SK-N-SH (cell line): ENCODE results near the gene SLC24A3. TPM values are rescaled to one million over a fixed set of nuclear protein-coding genes. Genes with fewer than 3 reads are reported as not detected.

Experiments used
- CTCF ChIA-PET: fragments of 300-600, 350-600 bp; formaldehyde crosslinking; extraction: SDS; loops from one replicate; lab custom pipeline; 2021; lab: Yijun Ruan, JAX
- POLR2A ChIA-PET: fragments of 350-600 bp; sonication (Branson Sonifier 250); formaldehyde crosslinking; extraction: SDS; loops from one replicate; lab custom pipeline; 2020; ENCODE audit warnings: antibody characterized with exemption, inconsistent platforms; lab: Yijun Ruan, JAX
- DNase-seq: peaks from one replicate; pipeline ENCODE4 v3.0.0; 2012
- H2AFZ ChIP-seq: fragments of 200-600 bp; sonication (generic); 2 replicates; pipeline ENCODE4 v1.8.1; 2016; ENCODE audit warnings: antibody characterized with exemption, mild to moderate bottlenecking, low read depth
- H3F3A ChIP-seq: fragments of 200-600 bp; sonication (generic); replicated peaks from 2 replicates; pipeline ENCODE3; 2016; ENCODE audit warnings: antibody characterized with exemption, mild to moderate bottlenecking; ENCODE audit not compliant: insufficient read depth
- H3K27ac ChIP-seq, 2 experiments: fragments of 200-500 bp in 1 of 2; fragments of 200-600 bp in 1 of 2; sonication (Bioruptor generic) in 1 of 2; sonication (generic), shearing (Covaris generic) in 1 of 2; 2 replicates each; pipeline versions ENCODE4 v1.5.1 to v1.6.1; 2014 to 2016; ENCODE audit warnings: low read depth in 2 of 2, inconsistent platforms in 1 of 2, low read length in 1 of 2, mild to moderate bottlenecking in 1 of 2, mixed read lengths in 1 of 2
- H3K27me3 ChIP-seq: fragments of 200-600 bp; sonication (generic), shearing (Covaris generic); 2 replicates; pipeline ENCODE4 v1.6.1; 2016; ENCODE audit warnings: mixed run types; ENCODE audit not compliant: insufficient read depth
- H3K36me3 ChIP-seq, 2 experiments: fragments of 200-500 bp in 1 of 2; fragments of 200-600 bp in 1 of 2; sonication (Bioruptor generic) in 1 of 2; sonication (generic) in 1 of 2; replicated peaks in 1 of 2; 2 replicates each; pipeline versions ENCODE3 to v1.5.1; 2014 to 2016; ENCODE audit warnings: low read length in 1 of 2, mild to moderate bottlenecking in 1 of 2; ENCODE audit not compliant: insufficient read depth in 2 of 2, control insufficient read depth in 1 of 2
- H3K4me1 ChIP-seq, 2 experiments: fragments of 200-500 bp in 1 of 2; fragments of 200-600 bp in 1 of 2; sonication (Bioruptor generic) in 1 of 2; sonication (generic), shearing (Covaris generic) in 1 of 2; 2 replicates each; pipeline versions ENCODE4 v1.5.1 to v1.6.1; 2014 to 2016; ENCODE audit warnings: low read depth in 1 of 2, low read length in 1 of 2, mixed run types in 1 of 2; ENCODE audit not compliant: insufficient read depth in 2 of 2, control insufficient read depth in 1 of 2
- H3K4me2 ChIP-seq: fragments of 200-600 bp; sonication (generic), shearing (Covaris generic); 2 replicates; pipeline ENCODE4 v1.6.1; 2017; ENCODE audit warnings: mixed run types
- H3K4me3 ChIP-seq, 2 experiments: fragments of 200-500 bp in 1 of 2; fragments of 200-600 bp in 1 of 2; sonication (Bioruptor generic) in 1 of 2; sonication (generic), shearing (Covaris generic) in 1 of 2; 2 replicates each; pipeline versions ENCODE4 v1.5.1 to v1.8.1; 2014 to 2016; ENCODE audit warnings: low read depth in 2 of 2, inconsistent platforms in 1 of 2, low read length in 1 of 2, mild to moderate bottlenecking in 1 of 2, mixed read lengths in 1 of 2, moderate library complexity in 1 of 2
- H3K79me2 ChIP-seq: fragments of 200-600 bp; sonication (generic); 2 replicates; pipeline ENCODE4 v1.8.1; 2017; ENCODE audit warnings: mild to moderate bottlenecking; ENCODE audit not compliant: insufficient read depth
- H3K9ac ChIP-seq: fragments of 200-600 bp; sonication (generic); 2 replicates; pipeline ENCODE4 v1.6.1; 2017; ENCODE audit warnings: mixed run types
- H3K9me2 ChIP-seq: fragments of 200-600 bp; sonication (generic); 2 replicates; pipeline ENCODE4 v1.6.1; 2017; ENCODE audit warnings: mixed run types
- H3K9me3 ChIP-seq: fragments of 200-600 bp; sonication (generic); 2 replicates; pipeline ENCODE4 v1.6.1; 2017; ENCODE audit warnings: mixed run types, mild to moderate bottlenecking, moderate library complexity
- H4K20me1 ChIP-seq: fragments of 200-600 bp; sonication (generic); 2 replicates; pipeline ENCODE4 v1.6.1; 2017; ENCODE audit warnings: mild to moderate bottlenecking, mixed run types; ENCODE audit not compliant: insufficient read depth
- CHD2 ChIP-seq: fragments of 150-350 bp; IDR thresholded peaks from 2 replicates; pipeline ENCODE4 v1.6.1; 2018; ENCODE audit warnings: low read length; ENCODE audit not compliant: partially characterized antibody
- EP300 ChIP-seq, 2 experiments: IDR thresholded peaks; 2 replicates each; pipeline versions ENCODE4 v1.4.0 to v1.6.1; 2012; ENCODE audit warnings: borderline replicate concordance in 1 of 2, low read depth in 1 of 2, low read length in 1 of 2
- EZH2phosphoT487 ChIP-seq: fragments of 200-600 bp; sonication (generic); IDR thresholded peaks from 2 replicates; pipeline ENCODE4 v1.6.1; 2017; ENCODE audit warnings: low read depth, mixed run types, mild to moderate bottlenecking, antibody characterized with exemption, moderate library complexity, borderline replicate concordance
- MEF2A ChIP-seq: IDR thresholded peaks from 2 replicates; pipeline ENCODE4 v1.4.0; 2012; ENCODE audit warnings: low read depth, borderline replicate concordance
- MXI1 ChIP-seq: IDR thresholded peaks from 2 replicates; pipeline ENCODE4 v1.6.1; 2012; ENCODE audit warnings: mild to moderate bottlenecking, low read depth, low read length, improper control_type of control experiment
- NFIC ChIP-seq: IDR thresholded peaks from 2 replicates; pipeline ENCODE4 v1.4.0; 2012; ENCODE audit warnings: borderline replicate concordance
- POLR2AphosphoS5 ChIP-seq: IDR thresholded peaks from 2 replicates; pipeline ENCODE4 v1.6.1; 2012; ENCODE audit warnings: low read depth, low read length
- SIN3A ChIP-seq: IDR thresholded peaks from 2 replicates; pipeline ENCODE4 v1.6.1; 2012; ENCODE audit warnings: low read depth, mild to moderate bottlenecking, low read length, moderate library complexity, borderline replicate concordance
- WGBS: methylation state at CpG from one replicate; pipeline ENCODE4 v1.1.6; 2017; ENCODE audit warnings: low lambda C conversion rate; 5-methylcytosine and 5-hydroxymethylcytosine counted together
- polyA plus RNA-seq, 3 experiments: library from polyadenylated mRNA; depleted of rRNA; stranded (reverse); fragments of >200 nt; gene quantifications; 2 replicates each; pipeline ENCODE4 v1.2.3, GENCODE V29; 2012
- TF ChIP-seq, protein P1 (sequence below): IDR thresholded peaks from 2 replicates; pipeline ENCODE4; 2012
- TF ChIP-seq, protein P2 (sequence below): IDR thresholded peaks from 2 replicates; pipeline ENCODE4 v1.4.0; 2012; ENCODE audit warnings: low read depth, borderline replicate concordance
- TF ChIP-seq, protein P3 (sequence below): IDR thresholded peaks from 2 replicates; pipeline ENCODE4 v1.6.1; 2012; ENCODE audit warnings: mild to moderate bottlenecking, low read depth, low read length, moderate library complexity
- TF ChIP-seq, protein P4 (sequence below): fragments of 150-350 bp; IDR thresholded peaks from 2 replicates; pipeline ENCODE4 v1.6.1; 2016; ENCODE audit warnings: mild to moderate bottlenecking, low read depth, low read length
- TF ChIP-seq, protein P5 (sequence below): IDR thresholded peaks from 2 replicates; pipeline ENCODE4 v1.4.0; 2012; ENCODE audit warnings: low read depth
- TF ChIP-seq, protein P6 (sequence below): IDR thresholded peaks from 2 replicates; pipeline ENCODE4 v1.4.0; 2012; ENCODE audit warnings: low read depth, borderline replicate concordance

The SLC24A3 gene
- polyA plus RNA-seq, 1 of the 3 experiments (the other 2 are of a cell fraction), result not detected

DNA sequence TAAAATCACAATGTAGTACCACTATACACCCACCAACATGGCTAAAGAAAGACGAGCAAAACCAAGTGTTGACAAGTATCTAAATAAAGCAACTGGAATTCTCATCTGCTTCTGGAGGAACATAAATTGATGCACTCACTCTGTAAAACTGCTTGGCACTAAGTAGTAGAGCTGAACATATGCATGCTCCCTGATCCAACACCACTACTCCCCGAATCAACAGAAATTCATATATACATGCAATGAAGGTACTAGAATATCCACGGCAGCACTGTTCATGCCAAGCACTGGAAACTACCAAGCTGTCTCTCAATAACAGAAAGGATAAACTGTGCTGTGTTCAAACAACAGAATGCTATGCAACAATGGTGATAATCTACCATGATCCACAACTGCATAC is 326.1 kb downstream of the SLC24A3 start (continued):
- TF ChIP-seq, protein P1, sequence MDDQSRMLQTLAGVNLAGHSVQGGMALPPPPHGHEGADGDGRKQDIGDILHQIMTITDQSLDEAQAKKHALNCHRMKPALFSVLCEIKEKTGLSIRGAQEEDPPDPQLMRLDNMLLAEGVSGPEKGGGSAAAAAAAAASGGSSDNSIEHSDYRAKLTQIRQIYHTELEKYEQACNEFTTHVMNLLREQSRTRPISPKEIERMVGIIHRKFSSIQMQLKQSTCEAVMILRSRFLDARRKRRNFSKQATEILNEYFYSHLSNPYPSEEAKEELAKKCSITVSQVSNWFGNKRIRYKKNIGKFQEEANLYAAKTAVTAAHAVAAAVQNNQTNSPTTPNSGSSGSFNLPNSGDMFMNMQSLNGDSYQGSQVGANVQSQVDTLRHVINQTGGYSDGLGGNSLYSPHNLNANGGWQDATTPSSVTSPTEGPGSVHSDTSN, result no peak
- TF ChIP-seq, protein P2, sequence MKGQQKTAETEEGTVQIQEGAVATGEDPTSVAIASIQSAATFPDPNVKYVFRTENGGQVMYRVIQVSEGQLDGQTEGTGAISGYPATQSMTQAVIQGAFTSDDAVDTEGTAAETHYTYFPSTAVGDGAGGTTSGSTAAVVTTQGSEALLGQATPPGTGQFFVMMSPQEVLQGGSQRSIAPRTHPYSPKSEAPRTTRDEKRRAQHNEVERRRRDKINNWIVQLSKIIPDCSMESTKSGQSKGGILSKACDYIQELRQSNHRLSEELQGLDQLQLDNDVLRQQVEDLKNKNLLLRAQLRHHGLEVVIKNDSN, result no peak

DNA sequence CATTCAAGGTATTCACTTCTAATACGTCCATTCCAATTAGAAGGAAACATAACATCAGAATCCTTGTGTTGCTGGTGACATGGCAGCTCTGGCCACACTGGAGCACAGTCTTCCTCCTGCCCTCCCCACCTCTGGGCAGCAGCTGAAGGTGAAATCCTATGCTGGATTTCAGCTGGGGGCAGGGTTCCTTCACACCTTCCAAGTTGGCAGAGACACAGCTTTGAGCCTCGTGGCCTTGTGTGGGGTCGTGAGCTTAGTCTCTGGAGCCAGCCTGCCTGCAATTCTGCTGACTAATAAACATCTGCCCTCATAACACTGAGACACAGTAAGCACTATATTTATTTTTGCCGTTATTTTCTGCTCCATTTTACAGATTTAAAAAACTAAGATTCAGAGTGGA is 326.7 kb downstream of the SLC24A3 start:
- H2AFZ ChIP-seq, result no peak overlapping the region
- peaks cover 4% of the 10 kb centered on the region; the same call in 1 of the 2 replicates for H3K27me3 ChIP-seq
- H3K4me1 ChIP-seq, result no peaks in the 10 kb centered on the region; a peak in 1 of 4 replicates
- no peak overlapping the region for H3K9ac ChIP-seq
- ChIA-PET POLR2A (no interaction called here), CTCF (no interaction called here)
- no peaks in the 10 kb centered on the region for H3K9me3 ChIP-seq
- no peak for DNase-seq
- no peak overlapping the region for H3K4me3 ChIP-seq
- H3K9me2 ChIP-seq, result no peaks in the 10 kb centered on the region
- H3F3A ChIP-seq, result no peaks in the 10 kb centered on the region
- H3K79me2 ChIP-seq, result no peaks in the 10 kb centered on the region
- no peaks in the 10 kb centered on the region for H4K20me1 ChIP-seq
- H3K27ac ChIP-seq, result no peak overlapping the region
- 5% methylated on average over 4 of the region's 4 CpGs for WGBS
- no peaks in the 10 kb centered on the region for H3K36me3 ChIP-seq
- H3K4me2 ChIP-seq, result no peak overlapping the region
- TF ChIP-seq, protein P3, sequence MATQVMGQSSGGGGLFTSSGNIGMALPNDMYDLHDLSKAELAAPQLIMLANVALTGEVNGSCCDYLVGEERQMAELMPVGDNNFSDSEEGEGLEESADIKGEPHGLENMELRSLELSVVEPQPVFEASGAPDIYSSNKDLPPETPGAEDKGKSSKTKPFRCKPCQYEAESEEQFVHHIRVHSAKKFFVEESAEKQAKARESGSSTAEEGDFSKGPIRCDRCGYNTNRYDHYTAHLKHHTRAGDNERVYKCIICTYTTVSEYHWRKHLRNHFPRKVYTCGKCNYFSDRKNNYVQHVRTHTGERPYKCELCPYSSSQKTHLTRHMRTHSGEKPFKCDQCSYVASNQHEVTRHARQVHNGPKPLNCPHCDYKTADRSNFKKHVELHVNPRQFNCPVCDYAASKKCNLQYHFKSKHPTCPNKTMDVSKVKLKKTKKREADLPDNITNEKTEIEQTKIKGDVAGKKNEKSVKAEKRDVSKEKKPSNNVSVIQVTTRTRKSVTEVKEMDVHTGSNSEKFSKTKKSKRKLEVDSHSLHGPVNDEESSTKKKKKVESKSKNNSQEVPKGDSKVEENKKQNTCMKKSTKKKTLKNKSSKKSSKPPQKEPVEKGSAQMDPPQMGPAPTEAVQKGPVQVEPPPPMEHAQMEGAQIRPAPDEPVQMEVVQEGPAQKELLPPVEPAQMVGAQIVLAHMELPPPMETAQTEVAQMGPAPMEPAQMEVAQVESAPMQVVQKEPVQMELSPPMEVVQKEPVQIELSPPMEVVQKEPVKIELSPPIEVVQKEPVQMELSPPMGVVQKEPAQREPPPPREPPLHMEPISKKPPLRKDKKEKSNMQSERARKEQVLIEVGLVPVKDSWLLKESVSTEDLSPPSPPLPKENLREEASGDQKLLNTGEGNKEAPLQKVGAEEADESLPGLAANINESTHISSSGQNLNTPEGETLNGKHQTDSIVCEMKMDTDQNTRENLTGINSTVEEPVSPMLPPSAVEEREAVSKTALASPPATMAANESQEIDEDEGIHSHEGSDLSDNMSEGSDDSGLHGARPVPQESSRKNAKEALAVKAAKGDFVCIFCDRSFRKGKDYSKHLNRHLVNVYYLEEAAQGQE, result no peak
- TF ChIP-seq, protein P4, sequence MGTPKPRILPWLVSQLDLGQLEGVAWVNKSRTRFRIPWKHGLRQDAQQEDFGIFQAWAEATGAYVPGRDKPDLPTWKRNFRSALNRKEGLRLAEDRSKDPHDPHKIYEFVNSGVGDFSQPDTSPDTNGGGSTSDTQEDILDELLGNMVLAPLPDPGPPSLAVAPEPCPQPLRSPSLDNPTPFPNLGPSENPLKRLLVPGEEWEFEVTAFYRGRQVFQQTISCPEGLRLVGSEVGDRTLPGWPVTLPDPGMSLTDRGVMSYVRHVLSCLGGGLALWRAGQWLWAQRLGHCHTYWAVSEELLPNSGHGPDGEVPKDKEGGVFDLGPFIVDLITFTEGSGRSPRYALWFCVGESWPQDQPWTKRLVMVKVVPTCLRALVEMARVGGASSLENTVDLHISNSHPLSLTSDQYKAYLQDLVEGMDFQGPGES, result no peak
- no peak for TF ChIP-seq EZH2phosphoT487
- no peak for TF ChIP-seq MEF2A
- TF ChIP-seq, protein P5, sequence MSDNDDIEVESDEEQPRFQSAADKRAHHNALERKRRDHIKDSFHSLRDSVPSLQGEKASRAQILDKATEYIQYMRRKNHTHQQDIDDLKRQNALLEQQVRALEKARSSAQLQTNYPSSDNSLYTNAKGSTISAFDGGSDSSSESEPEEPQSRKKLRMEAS, result no peak
- TF ChIP-seq MXI1, result no peak
- TF ChIP-seq, protein P6, sequence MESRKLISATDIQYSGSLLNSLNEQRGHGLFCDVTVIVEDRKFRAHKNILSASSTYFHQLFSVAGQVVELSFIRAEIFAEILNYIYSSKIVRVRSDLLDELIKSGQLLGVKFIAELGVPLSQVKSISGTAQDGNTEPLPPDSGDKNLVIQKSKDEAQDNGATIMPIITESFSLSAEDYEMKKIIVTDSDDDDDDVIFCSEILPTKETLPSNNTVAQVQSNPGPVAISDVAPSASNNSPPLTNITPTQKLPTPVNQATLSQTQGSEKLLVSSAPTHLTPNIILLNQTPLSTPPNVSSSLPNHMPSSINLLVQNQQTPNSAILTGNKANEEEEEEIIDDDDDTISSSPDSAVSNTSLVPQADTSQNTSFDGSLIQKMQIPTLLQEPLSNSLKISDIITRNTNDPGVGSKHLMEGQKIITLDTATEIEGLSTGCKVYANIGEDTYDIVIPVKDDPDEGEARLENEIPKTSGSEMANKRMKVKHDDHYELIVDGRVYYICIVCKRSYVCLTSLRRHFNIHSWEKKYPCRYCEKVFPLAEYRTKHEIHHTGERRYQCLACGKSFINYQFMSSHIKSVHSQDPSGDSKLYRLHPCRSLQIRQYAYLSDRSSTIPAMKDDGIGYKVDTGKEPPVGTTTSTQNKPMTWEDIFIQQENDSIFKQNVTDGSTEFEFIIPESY, result no peak
- TF ChIP-seq CHD2, result no peak
- TF ChIP-seq NFIC, result no peak
- no peak for TF ChIP-seq SIN3A
- no peak for TF ChIP-seq EP300 (IDR thresholded peaks at IDR 0.05; ENCODE audit: borderline replicate concordance in 1 of 2, low read depth in 1 of 2, low read length in 1 of 2)
- TF ChIP-seq POLR2AphosphoS5, result no peak
- TF ChIP-seq, all 33 proteins: peak for 0
